HuH-7 (cell line): Measurements from ENCODE around the gene LYST.

Experiments
- DNase-seq: peaks from one replicate; pipeline ENCODE4 v3.0.0; 2011; ENCODE audit warnings: low spot score

Gene LYST

DNA sequence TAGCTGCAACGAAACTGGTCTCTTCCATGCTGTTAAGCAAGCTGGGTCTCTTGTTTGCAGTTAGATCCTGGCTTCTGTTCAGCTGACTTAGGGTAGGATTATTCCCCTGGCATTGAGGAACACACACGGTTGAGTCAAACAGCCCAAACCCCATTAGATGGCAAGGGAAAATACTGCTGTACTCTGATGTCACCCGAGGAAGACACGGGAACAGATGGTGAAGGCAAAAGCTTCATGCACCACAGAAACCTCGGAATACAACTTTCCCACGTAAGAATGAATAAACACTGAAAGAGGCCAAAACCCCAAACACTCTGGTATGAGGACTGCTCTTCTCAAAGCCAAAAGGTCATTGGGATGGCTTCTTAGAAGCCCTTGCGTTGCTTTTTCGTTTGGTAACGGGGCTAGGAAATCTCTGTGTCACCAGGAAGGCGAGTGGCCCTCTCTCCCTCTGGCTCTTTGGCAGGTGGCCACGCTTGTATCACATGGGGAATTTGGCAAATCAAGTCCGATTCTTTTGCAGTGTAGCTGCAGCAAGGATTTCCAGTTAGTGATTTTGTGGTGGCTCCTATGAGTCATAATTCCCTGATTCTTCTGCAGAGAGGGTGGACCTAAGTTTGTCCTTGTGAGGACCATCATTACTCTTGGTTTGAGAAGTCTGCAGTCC lies 16.7 kb upstream of the LYST start:
- no peak for DNase-seq

DNA sequence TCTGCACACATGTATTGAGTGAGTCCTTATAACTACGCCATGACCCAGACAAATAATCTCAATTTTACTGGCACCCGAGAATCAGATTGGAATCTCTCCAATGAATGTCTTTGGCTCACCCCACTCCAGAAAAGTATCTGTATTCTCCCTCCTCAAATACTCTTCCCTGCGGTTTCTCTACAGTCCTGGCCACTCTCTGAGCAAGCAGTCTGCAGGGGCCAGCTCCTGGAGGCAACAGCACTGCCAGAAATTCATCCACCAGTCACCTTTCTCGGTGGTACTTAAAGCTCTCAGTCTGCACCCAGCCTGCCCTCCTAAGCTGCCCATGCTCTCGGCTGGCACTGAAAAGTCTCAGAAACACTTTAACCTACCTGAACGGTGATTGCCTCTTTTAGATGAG lies 16.1 kb upstream of the LYST start:
- no peak for DNase-seq

DNA sequence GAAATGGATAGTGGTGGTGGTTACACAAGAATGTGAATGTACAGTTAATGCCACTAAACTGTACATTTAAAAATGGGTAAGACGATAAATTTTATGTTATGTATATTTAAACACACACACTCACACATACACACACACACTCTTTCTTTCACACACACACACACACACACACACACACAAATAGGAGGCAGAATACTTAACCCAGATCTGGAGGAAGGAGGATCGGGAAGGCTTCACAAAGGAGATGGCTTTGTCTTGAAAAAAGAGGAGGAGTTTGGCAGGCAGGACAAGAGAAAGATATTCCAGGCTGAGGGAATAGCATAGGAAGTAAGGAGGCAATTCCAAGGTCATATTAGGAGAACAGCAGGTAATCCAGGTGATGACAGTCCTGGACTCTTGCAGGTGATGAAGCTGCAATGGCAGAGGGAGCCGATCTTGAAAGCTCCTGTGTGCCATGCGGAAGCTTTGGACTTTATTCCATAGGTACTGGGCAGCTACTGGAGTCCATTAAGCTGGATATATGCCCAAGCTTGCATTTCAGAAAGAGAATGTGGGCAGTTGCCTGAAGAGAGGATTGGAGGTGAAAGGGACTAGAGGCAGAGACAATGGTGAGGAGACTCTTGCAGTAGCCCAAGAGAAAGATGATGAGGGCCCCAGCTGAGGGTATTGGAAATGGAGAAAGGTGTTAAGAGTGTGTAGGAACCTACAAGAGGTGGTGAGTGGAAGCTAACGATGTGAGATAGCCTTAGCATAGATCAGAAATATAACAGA lies 15.4 kb upstream of the LYST start:
- DNase-seq = no peak

DNA sequence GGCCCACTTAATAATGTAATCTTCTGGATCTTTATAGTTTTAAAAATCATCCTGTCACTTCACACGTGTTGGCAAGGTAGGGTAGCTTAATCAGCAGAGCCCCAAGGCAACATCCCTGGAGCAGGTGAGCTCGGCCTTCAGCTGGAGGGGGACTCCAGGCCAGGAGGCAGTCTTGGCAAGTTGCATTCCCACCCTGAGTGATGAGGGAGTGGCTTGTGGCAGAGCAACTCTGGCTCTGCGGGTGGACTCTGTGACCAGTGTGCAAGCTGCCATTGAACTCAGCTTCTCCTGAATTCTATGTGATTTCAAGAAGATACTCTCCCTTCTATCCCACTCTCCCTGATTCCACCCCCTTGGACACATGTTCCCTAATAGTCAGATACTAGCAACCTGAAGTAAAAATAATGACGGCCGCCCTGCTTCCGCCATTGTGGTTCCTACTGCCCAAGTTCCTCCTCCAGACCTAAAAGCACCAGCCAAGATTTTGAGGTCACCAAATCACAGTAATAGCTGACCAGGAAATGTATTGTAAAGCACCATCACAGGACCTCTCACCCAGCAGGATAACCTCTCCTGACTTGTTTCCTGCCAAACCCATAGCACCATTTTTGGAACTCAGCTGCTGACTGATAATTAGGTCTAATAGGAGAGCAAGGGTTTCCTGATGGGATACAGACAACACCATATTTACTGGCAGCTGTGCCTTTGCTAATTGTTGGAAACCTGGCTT lies 11.5 kb upstream of the LYST start:
- no peak for DNase-seq

DNA sequence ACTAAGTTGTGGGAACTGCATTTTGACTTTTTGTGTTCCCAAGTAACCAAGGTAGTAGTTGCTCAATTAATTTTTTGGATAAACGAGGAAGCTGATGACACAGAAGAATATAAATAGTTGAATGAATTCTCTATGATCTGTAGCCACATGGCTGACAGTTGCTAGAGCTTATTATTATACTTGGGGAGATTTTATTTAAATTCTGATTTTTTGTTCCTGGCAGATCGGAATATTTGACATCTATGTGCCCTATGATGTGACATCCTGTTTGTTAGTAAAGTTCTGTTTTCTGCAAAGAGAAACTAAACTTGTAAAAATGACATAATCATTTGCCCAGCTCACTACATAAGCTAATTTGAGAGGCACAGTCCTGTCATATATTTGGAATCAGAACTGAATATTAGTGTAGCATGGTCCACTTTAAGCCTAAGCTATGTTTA lies 9.7 kb upstream of the LYST start:
- no peak for DNase-seq

DNA sequence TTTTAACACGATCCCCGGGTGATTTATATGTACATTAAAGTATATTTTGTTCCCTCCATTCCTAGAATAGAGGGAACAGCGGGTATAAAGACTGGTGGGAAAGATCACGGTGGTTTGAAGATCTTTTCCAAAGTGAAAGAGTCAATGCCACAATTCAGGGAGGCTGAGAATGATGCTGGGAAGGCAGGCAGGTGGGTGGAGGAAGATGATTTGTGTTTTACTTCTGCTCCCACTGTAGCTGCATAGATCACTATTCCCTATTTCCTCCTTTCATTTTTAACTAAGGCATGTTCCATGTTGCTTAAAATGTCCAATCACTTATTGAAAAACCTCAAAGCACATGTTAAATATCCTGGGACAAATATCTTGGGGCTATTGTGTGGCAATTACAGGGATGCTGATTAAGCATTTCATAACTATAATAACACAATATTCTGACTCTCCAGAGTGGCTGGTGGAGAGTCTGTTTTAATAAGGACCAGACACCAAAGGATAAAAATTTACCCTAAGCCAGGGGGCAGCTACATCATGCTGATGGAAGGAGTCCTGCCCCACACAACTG lies 8.4 kb upstream of the LYST start:
- DNase-seq = no peak

DNA sequence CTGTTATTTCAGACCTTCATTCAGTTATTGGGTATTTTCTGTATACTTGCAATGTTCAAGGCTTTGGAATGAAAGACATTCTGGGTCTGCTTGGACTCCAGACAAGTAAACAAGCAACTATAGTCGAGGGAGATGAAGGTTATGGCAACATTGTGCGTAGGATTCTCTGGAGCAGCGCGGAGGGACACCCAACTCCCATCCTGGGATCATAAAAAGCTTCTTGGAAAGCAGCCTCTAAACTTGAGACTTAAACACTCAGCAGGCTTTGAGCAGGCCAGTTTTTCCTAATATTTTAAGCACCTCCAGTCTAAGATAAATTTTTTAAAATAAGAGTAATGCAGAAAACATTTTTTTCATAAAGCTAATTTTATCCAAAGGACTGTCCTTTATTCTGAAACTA lies 7.6 kb upstream of the LYST start:
- DNase-seq = no peak

DNA sequence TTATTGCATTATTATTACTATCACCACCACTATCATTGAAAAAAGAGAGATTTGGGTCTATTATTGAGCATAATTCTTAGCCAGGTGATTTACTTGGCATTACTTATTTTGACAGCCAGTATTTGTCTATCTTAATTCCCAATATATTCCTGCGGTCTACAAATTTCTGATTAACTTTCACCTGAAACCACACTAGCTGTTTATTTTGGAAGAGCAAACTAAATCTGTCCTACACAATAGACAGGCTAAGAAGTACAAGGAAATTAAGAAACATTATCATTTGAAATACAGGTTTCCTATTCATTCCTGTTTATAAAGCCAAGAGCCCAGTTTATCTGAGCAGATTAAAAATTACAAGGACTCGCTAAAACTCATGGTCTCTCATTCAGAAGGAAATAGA lies 6.9 kb upstream of the LYST start:
- DNase-seq = no peak

DNA sequence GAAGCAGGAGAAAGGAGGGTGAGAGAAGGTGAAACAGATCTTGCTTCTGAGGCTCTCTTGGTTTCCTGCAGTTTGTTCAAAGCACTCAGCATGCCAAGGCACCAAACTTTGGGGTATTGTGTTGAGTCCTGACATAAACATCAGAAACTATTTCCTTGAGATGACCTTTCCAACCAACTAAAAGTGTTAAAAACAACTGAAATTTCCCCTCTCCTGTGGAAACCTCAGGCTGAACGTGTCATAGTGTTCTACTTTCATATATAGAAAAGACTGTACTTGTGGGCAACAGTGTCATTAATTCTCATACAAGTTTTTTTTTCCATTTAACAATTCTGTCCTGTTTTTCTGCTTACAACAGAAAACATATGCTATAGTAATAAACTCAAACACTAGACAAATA lies 6.3 kb upstream of the LYST start:
- no peak for DNase-seq

DNA sequence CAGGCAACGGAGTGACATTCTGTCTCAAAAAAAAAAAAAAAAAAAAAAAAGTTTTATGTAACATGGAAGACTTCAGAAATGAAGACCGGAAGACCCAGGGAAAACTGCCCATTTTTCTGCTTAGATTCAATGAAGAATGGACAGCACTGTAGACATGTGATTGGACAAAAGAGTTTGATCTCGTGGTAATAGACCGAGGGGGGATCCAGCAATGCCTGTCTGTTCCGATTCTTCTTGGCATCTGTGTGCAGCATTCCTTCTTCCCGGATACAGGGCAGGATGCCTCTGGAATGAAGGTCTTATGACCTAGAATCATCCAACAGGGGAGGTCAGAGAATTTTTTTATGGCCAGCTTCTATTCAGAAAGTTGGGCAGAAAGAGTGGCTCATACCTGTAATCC lies 5.6 kb upstream of the LYST start:
- no peak for DNase-seq

DNA sequence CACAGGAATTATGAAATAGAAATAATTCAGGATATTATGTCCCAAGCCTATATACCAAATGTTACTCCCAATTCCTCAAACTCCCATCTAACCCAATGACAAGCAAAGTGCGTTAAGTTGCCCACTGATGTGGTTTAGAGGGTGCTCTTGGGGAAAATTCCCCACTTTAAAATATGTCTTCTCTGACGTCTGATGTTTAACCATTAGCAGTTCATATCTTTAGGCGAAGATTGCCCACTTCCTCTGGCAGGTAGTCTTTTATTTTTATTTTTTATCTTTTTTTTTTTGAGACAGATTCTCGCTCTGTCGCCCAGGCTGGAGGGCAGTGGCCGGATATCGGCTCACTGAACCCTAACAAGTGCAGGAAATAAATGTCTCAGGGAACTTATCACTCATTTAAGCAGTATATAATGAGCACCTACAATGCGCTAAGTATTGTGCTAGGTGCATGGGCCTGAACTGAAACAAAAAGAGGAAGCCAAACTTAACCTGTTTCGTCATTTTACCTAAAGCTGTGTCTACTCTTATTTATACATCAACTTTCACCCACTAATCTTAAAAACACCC lies 1.3 kb upstream of the LYST start:
- no peak for DNase-seq

DNA sequence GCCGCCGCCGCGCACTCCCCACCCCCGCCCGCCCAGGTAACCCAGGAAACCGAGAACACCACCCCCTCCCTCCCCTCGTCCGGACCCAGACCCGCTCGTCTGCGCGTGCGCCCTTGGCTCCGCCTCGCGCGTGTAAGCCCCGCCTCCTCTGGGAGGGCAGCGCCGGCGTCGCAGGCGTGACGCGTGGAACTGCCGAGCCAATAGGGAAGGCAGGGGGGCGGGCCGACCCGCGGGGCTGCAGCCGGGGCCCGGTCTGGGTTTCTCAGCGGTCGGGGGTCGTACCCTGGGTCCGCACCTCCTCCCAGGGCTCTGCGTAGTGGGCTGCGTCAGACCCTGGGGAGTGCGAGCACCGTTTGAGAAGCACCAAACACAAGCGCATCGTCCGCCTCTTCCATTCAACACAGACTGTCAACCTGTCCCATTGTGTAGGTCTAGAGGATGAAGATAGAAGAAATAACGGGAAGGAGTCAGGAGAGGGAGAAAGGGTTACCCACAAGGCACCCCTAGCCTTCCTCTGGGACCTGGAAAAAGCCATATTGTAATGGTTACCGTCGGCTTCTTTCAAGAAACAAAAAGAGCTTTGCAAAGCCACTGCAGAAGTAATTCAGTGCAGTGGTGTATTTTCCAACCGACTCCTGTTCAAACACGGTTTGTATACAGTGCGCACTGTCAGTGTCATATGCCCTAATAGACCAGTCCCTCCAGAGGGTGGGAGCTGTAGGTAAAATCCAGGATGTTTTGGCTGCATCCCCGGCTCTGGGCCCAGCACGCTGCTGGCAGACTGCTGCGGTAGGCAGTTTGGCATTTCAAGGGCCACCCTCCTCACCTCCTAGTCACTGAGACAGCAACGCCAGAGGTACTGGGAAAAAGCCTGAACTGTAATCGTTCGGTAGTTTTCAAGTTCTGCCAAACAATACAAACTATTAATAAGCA lies 473 bp upstream of the LYST start:
- peak; percentile 91 for DNase-seq

DNA sequence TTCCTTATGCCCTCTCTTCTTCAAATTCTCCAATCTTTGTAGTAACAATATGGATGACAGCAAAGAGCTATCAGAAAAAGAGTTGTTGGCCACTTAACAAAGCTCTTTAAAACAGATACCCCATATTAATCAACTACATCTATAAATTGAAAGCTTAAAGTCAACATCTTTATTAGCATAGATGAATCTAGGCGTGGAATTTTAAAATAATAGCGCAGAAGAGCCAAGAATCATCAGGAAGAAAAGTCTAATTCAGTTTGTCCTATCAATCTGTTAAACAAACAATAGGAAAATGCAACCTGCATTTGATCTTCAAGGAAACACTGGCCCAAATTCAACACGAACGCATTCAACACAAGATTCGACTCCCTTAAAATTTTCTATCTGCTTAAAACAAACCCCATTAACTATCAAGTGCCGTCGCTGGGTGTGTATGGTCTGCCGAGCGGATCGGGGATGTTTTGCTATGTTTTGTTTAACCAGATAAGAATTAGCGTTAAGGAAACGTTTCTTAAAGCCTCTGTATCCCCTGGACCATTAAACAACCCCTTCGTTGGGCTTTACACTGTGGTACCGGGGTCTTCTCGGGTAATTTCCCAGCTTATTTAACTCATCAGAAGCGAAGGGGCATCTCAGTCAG lies 1.0 kb downstream of the LYST start:
- no peak for DNase-seq

DNA sequence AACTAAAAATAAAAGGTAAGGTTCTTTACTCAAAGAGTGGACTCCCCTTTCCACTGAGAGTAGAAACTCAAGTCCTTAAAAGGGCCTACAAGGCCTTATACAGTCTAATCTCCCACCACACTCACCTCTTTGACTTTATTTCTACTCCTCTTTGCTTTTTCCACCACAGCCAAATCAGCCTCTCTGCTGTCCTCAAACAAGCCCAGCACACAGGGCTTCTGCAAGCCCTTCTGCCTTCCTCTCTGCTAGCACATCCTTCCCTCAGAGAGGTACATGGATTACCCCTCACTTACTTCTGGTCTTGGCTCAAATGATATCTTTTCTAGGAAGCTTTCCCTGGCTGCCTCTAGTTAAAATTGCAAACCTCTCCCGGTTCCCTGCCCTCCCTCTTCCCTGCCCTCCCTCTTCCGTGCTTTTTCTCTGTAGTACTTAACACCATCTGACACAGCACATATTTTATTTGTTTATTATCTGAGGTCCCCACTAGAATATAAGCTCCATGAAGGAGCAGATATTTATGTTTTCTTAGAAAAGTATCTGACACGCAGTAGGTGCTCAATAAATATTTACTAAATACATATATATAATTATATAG lies 1.7 kb downstream of the LYST start:
- DNase-seq = no peak

DNA sequence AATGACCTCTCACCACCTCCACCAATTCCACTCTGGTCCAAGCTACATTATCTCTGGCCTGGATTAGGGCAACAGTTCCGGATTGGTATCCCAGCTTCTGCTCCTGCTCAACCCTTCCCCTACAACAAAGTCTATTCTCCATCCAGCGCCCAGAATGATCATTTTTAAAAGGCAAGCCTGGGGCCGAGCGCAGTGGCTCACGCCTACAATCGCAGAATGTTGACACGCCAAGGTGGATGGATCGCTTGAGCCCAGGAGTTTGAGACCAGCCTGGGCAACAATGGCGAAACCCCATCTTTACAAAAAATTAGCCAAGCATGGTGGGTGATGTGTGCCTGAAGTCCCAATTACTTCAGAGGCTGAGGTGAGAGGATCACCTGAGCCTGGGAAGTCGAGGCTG lies 2.2 kb downstream of the LYST start:
- DNase-seq = no peak

DNA sequence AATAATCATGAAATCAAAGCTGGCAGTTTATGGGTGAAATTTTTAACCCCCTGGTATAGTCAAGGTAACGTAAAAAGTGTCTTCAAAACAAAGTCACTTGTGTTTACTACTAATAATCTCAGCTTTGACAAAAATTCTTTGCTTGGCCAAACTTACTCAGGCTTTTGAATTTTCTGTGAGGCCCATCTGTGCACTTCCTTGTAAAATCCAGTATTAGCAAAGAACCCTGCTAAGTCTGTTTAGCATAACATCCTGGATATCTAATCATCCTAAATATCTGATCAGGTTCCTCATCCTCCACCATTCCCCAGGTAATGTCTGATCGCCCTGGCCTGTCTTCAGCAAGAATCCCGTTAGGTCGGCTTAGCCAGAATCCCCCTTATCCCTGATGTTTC lies 3.0 kb downstream of the LYST start:
- DNase-seq = no peak

DNA sequence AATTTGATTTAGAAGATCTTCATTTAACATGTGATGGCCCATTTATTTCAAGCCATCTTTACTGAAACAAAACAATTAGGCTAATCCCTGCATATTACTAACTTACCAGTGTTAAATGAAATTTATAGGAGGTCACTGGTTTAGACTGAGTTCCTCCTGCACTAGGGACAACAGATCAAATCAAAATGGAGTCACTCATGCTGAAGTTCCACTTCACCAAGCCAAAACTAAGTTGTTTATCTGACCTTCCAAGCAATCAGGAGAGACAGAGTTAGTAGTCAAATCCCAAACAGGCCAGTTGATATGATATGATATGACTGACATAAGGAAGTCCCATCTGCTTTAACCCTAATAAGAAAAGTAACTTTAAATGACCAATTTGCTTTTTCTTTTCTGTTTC lies 4.8 kb downstream of the LYST start:
- DNase-seq = no peak

DNA sequence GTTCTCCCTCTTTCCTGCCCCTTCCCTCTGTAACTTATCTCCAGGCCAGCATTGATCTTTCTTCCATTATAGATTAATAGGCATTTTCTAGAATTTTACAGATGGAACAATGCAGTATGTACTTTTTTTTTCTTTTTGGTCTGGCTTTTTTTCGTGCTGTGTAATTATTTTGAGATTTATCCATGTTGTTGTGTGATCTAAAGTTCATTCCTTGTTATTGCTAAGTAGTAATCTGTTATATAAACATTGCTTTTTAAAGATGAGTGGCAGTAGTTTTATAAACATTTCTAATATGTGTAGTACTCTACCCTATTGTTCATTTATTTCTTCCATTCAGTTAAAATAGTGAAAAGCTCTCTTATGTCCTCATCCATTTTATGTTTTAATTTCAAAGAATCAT lies 5.9 kb downstream of the LYST start:
- DNase-seq = no peak

DNA sequence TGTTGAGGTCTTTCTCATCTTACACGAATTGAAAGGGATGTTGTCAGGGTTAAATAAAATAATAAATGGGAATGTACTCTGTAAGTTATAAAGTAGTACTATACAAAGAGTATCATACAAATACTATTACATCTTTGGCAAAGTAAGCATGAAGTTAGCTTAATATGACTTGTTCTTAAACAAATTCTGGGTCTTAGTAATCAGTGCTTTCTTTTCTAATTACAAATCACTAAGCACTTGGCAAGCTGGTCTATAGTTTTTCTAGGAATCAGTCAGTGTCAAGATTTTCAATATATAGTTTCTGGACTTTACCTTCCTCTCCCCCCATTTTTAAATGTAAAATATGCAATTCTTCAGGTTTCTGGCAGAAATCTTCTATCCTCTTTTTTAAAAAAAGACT lies 6.9 kb downstream of the LYST start:
- no peak for DNase-seq

DNA sequence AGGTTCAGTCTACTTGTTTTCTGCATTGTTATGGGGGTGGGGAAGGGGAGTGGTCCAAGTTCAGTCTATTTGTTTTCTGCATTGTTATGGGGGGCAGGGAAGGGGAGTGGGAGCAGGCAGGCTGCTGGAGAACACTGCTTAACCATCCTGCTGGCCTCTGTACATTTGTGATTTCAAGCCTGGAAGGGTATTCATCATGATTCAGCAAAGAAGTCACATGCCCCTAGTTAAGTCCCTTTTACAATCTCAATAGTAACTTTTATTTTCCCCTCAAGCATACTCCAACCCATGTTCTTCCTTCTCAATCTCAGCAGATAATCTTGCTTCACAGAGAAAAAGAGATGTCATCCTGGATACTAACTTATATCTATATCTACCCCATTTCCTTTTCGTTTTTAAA lies 7.9 kb downstream of the LYST start:
- no peak for DNase-seq

DNA sequence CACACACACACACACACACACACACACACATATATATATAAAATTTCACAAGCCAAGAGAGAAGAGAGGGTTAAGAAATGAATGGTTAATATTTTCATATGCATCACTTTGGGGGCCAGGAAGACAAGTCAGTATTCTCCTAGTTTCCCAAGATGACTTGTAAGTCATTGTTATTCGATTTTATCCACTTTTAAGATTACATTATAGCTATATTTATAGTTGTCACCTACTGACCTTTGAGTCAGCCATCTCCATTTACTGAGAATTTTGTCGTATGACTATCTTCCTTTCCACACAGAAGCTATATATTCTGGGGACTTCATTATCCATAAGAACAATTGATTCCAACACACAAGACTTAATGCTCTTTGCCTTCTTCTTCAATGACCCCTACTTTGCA lies 8.9 kb downstream of the LYST start:
- no peak for DNase-seq
